ENCODE measurements around the gene GNRHR.

Gene GNRHR

DNA sequence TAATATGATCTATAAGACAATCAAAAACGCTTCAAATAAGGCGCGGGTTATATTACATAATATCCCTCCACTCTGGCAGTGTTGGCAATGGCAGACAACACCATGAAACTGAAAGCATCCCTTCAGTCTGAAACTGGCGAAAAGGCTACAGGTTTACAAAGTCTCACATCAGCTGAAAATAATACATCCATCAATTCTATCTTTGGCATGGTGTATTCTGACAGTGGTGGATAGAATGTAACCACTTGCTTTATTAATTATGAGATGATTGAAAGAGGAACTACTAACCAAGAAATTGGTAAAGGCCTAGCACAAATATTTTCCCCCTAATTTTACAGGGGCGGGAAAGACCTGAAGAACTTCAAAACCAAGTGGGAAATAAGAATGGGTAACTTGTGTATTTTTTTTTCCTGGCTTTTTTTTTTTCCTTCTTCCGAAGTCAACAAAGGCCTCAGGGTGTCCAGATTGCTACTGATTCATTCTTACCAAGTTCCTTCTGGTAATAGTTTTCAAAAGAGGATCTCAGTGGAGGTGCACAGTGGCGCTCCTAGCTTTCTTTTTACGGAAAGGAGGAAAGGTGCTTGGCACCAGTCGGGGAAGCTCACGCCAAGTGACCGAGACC, 54.0 kb downstream of the GNRHR start:
- peak; percentile 45 to 69 (median 48) for DNase-seq

DNA sequence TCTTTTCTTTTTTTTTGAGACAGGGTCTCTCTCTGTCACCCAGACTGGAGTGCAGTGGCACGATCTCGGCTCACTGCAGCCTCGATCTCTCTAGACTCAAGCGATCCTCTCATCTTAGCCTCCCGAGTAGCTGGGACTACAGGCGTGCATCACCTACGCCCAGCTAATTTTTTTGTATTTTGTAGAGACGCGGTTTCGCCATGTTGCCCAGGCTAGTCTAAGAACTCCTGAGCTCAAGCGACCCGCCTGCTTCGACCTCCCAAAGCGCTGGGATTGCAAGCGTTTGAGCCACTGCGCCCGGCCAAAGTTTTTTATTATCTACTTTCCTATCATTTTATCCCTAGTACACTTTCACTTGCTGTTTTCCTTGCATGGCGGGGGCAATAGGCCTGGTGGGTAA, 54.6 kb downstream of the GNRHR start:
- peak in 1 of 3 experiments; percentile 54 for DNase-seq

DNA sequence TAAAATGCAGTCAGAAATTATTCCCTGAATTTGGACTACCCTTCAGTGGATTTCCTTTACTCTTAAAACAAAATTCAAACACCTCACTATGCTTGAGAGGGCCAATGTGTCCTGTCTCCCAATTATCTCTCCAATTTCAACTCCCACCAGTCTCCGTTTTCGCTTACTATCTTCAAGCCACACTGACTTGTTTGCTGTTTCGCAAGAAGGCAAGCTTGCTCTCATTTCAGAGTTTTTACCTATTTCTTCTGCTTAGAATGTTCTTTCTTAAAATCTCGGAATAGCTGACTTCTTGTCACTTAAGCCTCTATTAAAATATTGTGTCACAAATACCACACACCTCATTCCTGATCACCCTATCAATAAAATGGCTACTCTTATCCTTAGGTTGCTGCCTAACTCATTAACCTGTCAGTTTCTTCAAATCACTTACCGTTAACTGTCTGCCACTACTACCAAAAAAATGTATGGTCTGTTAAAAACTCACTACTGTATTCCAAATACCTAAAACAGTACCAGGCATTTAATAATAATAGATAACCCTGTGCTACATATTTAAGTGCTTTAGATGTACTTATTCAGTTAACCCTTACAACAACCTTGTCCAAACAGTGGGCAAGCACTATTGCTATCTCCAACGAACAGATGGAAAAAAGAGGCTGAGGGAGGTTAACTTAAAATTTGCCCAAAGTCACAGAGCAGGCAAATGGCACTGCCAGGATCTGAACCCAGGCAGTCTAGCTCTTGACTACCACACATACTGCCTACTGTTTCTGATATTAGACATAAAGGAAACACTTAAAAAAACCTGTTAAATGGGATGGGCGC, 56.1 kb downstream of the GNRHR start:
- no peak for DNase-seq

DNA sequence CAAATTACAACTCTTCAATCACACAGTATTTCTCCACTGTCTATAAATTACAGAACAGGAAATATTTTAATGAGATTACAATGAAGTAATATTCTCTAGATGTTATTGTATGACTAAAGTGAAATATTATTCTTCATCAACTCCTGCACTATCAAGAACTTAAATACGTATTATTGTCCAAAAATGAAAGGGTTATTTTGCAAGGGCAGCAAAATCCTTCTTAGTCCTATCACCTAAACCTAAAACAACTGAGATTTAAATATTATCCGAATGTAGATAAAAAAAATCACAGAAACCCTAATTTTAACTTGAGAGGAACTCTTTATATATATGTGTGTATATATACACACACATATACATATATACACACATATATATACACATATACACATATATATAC, 58.1 kb downstream of the GNRHR start:
- no peak for DNase-seq

DNA sequence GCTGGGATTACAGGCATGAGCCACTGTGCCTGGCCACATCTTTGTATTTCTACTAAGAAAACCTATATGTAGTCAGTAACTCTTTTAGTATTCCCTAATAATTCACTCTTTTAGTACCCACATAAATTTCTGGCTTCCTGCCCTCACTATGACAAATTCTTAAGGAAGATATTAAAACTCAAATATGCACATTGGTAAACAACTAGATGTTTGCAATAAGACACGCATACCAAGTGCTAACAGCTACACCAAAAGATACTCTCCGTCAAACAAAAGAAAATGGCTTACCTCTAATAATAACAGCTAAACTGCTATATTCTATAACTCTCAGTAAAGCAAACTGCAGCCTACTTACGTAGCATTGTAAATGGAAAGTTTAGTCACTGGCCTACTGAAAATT, 59.5 kb downstream of the GNRHR start:
- no peak for DNase-seq

DNA sequence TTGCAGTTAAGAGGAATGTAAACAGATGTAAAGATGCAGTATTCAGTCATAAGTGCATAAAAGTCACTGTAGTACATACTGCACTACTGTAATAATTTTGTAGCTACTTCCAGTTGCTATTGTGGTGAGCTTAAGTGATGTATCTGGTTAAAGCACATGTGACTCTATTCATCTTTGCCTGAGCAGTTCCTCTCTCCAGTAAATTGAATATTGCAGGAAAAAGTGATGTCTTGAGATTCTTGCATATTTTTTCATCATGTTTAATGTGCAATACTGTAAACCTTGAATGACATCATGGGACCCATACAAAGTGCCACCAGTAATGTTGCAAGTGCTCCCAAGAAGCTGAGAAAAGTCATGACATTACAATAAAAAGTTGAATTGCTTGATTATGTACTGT, 62.9 kb downstream of the GNRHR start:
- DNase-seq = no peak

Data from NCI-H1417 (cell line).